Adipocyte (in vitro differentiated cells): ENCODE results near the gene KLHL12.
A peak's percentile ranks its signal among the peaks of the same experiment; 100 is the strongest.

Source experiments
- DNase-seq: peaks from one replicate; pipeline ENCODE4 v3.0.0-alpha.2; 2015; ENCODE audit warnings: low read depth
- H3K27me3 ChIP-seq: replicated peaks from 2 replicates; pipeline ENCODE4 v1.7.0; 2013; ENCODE audit warnings: mild to moderate bottlenecking, low read length, moderate library complexity; ENCODE audit not compliant: control insufficient read depth, insufficient read depth
- H3K36me3 ChIP-seq: 2 replicates; pipeline ENCODE4 v1.7.0; 2013; ENCODE audit warnings: low read length, mild to moderate bottlenecking, moderate library complexity; ENCODE audit not compliant: control insufficient read depth, insufficient read depth, severe bottlenecking
- H3K4me1 ChIP-seq: 2 replicates; pipeline ENCODE4 v1.7.0; 2013; ENCODE audit warnings: mild to moderate bottlenecking, low read length, moderate library complexity; ENCODE audit not compliant: control insufficient read depth, insufficient read depth
- H3K4me3 ChIP-seq: 2 replicates; pipeline ENCODE4 v1.7.0; 2013; ENCODE audit warnings: mild to moderate bottlenecking, low read length, moderate library complexity
- H3K9ac ChIP-seq: 2 replicates; pipeline ENCODE4 v1.7.0; 2013; ENCODE audit warnings: mild to moderate bottlenecking, low read length, moderate library complexity
- H3K9me3 ChIP-seq: 2 replicates; pipeline ENCODE4 v1.7.0; 2013; ENCODE audit warnings: mild to moderate bottlenecking, low read length, moderate library complexity; ENCODE audit not compliant: control insufficient read depth

KLHL12 gene

GRCh38 chr1:202961220-202961880 lies 34.3 kb upstream of the KLHL12 start:
- Histone ChIP-seq H3K36me3 (peaks cover 27% of the 10 kb centered on the region), H3K4me1 (peaks cover 38% of the 10 kb centered on the region), H3K9me3 (no peaks in the 10 kb centered on the region), H3K27me3 (no peaks in the 10 kb centered on the region), H3K4me3 (no peak overlapping the region), H3K9ac (no peak overlapping the region)
- no peak for DNase-seq

GRCh38 chr1:202959276-202959620 lies 32.2 kb upstream of the KLHL12 start:
- H3K4me3 ChIP-seq: no peak overlapping the region
- peaks cover 19% of the 10 kb centered on the region for H3K36me3 ChIP-seq
- peak; percentile 74 for DNase-seq
- H3K27me3 ChIP-seq: no peaks in the 10 kb centered on the region
- no peak overlapping the region for H3K9ac ChIP-seq
- H3K4me1 ChIP-seq: peaks cover 24% of the 10 kb centered on the region
- no peaks in the 10 kb centered on the region for H3K9me3 ChIP-seq

DNA sequence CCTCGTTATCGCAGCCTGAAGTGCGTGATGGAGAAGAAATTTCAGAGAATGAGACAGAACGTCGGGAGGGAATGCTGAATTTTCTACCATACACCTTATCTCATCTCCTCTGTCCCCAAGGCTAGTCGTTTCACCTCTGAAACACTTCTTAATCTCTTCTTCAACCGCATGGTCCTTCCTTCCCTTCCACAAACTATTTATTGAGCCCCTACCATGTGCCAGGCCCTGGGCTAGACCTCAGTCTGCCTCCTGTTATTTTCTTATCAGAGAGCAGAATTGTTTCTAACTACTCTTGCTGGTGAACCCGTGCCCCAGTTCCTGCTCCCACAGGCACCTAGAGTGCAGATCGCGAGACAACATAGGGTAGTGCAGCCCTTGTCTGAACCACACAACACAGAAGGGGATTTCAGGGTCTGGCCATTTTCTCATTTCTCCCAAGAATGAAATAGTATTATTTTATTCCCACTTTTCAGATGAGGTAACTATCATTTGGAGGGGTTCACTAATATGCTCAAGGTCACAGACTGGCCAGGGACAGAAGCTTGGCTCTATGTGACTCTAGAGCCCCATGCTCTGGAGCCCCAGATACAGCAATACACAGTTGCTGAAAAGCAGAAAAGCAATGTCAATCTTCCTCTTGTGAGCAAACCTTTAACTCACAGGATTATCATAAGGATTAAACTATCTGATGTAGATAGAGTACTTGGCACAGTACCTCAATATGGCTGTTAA lies 31.7 kb upstream of the KLHL12 start:
- Histone ChIP-seq H3K9me3 (no peaks in the 10 kb centered on the region), H3K27me3 (no peaks in the 10 kb centered on the region), H3K4me3 (peak overlapping the region; percentile 95), H3K36me3 (peaks cover 17% of the 10 kb centered on the region), H3K4me1 (peaks cover 24% of the 10 kb centered on the region), H3K9ac (peak overlapping the region; percentile 97)
- peak; percentile 6 for DNase-seq

DNA sequence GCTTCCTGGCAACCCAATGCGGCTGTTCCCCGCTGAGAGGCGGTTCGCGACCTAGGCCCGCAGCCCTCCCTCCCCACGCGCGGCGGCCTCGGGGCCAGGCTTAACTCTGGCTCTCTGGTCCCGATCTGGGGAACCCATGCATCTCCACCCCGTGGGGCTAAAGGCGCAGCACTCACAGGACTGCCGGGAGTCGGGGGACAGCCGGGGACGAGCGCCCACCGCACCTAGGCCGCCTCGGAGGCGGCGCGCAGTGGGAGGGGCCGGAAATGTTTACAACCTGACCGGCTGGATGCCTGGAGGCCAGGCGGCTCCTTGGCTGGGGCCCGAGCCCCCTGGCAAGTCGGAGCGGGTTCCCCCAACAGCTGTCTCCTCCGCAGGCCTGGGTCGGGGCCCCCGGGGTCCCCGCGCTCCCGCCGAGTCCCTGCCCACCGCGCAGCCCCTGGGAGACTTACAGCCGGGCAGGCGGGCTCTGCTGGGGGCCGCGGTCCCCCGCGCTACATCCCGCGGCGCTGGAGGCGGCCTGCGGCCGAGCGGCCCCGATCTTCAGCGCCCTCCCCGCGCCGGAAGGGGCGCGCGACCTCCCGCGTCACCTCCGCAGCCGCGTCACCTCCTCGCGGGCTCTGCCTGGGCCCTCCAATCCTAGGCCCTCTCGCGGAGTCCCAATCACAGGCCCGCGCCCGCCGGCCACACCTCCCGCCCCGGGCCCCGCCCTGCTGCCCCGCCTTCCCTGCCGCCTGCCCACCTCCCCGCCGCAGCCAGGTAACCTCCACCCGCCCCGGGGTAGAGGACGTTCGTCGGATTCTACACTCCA lies 30.9 kb upstream of the KLHL12 start, which contains the start of gene ADIPOR1:
ADIPOR1 (minus strand) TSS at position 580 of the 811 bp plus-strand sequence. CDS start 7,242 bp downstream, outside the sequence.
- peaks cover 11% of the 10 kb centered on the region for H3K36me3 ChIP-seq
- peak within 1 kb of the TSS; percentile 97 for H3K9ac ChIP-seq
- H3K4me1 ChIP-seq: peaks cover 32% of the 10 kb centered on the region
- H3K9me3 ChIP-seq: no peaks in the 10 kb centered on the region
- H3K27me3 ChIP-seq: no peaks in the 10 kb centered on the region
- peak within 1 kb of the TSS; percentile 95 for H3K4me3 ChIP-seq
- DNase-seq: peak; percentile 96

GRCh38 chr1:202956969-202957368 lies 29.9 kb upstream of the KLHL12 start:
- Histone ChIP-seq H3K9me3 (no peaks in the 10 kb centered on the region), H3K27me3 (no peaks in the 10 kb centered on the region), H3K36me3 (peaks cover 1% of the 10 kb centered on the region), H3K4me1 (peaks cover 38% of the 10 kb centered on the region), H3K9ac (peak overlapping the region; percentile 97), H3K4me3 (peak overlapping the region; percentile 95)
- peak; percentile 4 for DNase-seq

DNA sequence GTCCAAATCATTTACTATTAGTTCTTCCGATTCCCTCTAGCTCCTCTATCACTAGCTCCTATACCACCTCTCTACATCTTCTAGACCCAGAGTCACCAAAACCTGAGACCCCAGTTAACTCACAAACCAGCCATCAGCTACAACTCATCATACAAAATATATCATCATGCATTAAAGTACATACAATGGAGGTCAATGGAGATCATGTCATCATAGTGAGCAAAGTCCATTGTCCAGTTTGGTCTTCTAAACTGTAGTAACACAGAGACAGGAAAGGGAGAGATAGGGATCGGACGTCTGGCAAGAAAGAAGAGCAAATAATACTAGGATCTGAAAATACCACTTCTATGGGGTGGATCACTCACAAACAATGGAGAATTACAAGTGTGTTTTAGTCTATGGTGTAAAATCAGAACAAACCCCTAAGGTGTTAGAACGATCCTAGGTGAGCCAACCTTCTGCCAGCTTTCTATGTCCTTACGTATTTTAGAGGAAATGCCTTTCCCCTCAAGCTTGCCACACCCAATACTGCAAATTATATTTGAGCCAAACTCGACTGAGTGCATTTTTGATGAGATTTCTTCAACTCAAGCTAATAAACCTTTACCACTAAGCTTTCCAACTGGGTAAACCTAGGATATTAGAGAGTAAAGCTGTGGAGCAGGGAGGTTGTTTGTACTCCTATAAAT lies 27.2 kb upstream of the KLHL12 start:
- Histone ChIP-seq H3K9ac (no peak overlapping the region), H3K36me3 (peaks cover 16% of the 10 kb centered on the region), H3K4me1 (peaks cover 41% of the 10 kb centered on the region), H3K27me3 (no peaks in the 10 kb centered on the region), H3K9me3 (no peaks in the 10 kb centered on the region), H3K4me3 (no peak overlapping the region)
- DNase-seq: no peak

- Histone ChIP-seq H3K36me3 (peaks cover 23% of the 10 kb centered on the region), H3K4me3 (no peak overlapping the region), H3K4me1 (peaks cover 33% of the 10 kb centered on the region), H3K9ac (no peak overlapping the region), H3K9me3 (no peaks in the 10 kb centered on the region), H3K27me3 (no peaks in the 10 kb centered on the region)
- no peak for DNase-seq
Observed at GRCh38 chr1:202953392-202953791, 26.4 kb upstream of the KLHL12 start.

DNA sequence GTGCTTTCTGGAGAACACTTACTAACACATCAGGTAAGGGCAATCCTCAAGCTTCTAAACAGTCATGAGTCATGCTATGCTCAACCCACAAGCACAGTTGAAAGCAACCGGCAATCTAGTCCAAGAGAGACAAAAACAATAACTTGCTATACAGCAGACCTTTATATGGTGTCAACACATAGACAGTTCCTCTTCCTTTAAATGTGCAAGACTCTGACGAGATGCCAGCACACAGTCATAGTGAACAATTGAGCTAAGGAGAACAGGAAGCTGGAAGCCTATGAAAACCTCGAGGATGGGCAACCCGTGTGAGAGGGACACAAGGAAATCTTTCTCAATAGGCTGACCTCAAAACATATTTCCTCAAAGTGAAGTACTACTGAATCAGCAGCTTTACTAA lies 25.8 kb upstream of the KLHL12 start:
- H3K4me1 ChIP-seq: peaks cover 33% of the 10 kb centered on the region
- no peak overlapping the region for H3K9ac ChIP-seq
- H3K9me3 ChIP-seq: no peaks in the 10 kb centered on the region
- peaks cover 29% of the 10 kb centered on the region for H3K36me3 ChIP-seq
- peak; percentile 12 for DNase-seq
- no peaks in the 10 kb centered on the region for H3K27me3 ChIP-seq
- H3K4me3 ChIP-seq: no peak overlapping the region

DNA sequence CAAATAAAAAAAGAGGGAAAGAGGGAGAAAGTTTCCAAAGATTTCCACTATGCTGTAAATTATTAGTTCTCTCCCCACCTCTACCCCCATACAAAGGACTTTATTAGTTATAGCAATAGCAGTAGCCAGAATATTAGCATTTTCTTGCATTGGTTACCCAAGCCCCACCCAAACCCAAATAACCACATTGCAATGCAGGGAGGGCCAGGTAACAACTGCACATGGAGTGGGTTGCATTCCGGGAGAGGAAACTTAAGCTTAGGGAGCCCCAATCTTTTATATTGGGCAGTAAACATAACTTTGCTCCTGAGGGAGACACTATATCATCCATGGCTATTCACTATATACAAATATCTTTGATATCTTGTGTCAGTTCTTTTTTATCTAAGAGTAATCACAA lies 25.1 kb upstream of the KLHL12 start:
- Histone ChIP-seq H3K9ac (no peak overlapping the region), H3K4me3 (no peak overlapping the region), H3K9me3 (no peaks in the 10 kb centered on the region), H3K27me3 (no peaks in the 10 kb centered on the region), H3K36me3 (peaks cover 34% of the 10 kb centered on the region), H3K4me1 (peaks cover 29% of the 10 kb centered on the region)
- DNase-seq: no peak

- Histone ChIP-seq H3K4me1 (peaks cover 22% of the 10 kb centered on the region), H3K9ac (no peak overlapping the region), H3K9me3 (no peaks in the 10 kb centered on the region), H3K27me3 (no peaks in the 10 kb centered on the region), H3K4me3 (no peak overlapping the region), H3K36me3 (peaks cover 40% of the 10 kb centered on the region)
- DNase-seq: peak; percentile 43
Observed at GRCh38 chr1:202951437-202951836, 24.4 kb upstream of the KLHL12 start.

DNA sequence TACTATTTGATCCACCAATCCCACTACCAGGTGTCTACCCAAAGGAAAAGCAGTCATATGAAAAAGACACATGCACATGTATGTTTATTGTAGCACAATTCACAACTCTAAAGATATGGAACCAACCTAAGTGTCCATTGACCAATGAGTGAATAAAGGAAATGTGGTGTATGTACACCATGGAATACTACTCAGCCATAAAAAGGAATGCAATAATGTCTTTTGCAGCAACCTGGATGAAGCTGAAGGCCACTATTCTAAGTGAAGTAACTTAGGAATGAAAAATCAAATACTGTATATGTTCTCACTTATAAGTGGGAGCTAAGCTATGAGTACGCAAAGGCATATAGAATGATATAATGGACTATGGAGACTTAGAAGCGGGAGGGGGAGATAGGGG lies 18.4 kb upstream of the KLHL12 start:
- Histone ChIP-seq H3K9me3 (no peaks in the 10 kb centered on the region), H3K4me1 (no peaks in the 10 kb centered on the region), H3K4me3 (no peak overlapping the region), H3K27me3 (no peaks in the 10 kb centered on the region), H3K36me3 (peaks cover 94% of the 10 kb centered on the region), H3K9ac (no peak overlapping the region)
- no peak for DNase-seq
